NCI-H128 (cell line): ENCODE data around the gene CD300LB.
"Not testable (repeated sequence)": the region's sequence is repeated elsewhere in the genome, so short reads cannot be mapped to it uniquely, and the experiment has no call there.

ENCODE experiments used
- DNase-seq: peaks from one replicate; lab custom pipeline; 2025; ENCODE audit not compliant: unreplicated experiment; lab: John Stamatoyannopoulos, UW

The CD300LB gene

DNA sequence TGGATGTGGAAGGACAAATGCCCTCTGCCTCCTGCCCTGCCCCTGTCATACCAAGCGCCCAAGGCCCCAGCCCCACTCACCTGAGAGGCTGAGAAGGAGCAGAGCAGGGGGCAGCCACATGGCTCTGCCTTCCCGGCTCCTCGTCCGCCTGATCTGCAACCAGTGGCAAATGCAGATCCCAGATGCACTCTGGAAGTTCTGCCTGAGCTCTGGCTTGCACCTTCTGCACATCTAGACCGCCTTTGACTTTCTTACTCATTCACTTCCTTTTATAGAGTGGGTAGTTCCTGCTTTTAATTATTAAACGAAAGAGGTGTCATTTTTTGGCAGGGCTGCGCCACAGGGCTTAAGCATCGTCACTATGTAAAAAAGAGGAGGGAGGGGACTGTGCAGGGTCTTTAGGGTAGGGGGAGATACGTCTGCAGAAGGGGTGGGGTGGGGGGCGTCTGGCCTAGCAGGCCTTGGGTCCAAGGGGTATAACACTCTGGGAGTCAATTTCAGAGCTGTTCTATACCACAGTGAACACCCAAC, at the start of gene CD300LB:
Gene CD300LB (minus strand): TSS at position 245 of the 531 bp plus-strand sequence. CDS start 125 bp downstream, at position 120.
- DNase-seq, result no peak

DNA sequence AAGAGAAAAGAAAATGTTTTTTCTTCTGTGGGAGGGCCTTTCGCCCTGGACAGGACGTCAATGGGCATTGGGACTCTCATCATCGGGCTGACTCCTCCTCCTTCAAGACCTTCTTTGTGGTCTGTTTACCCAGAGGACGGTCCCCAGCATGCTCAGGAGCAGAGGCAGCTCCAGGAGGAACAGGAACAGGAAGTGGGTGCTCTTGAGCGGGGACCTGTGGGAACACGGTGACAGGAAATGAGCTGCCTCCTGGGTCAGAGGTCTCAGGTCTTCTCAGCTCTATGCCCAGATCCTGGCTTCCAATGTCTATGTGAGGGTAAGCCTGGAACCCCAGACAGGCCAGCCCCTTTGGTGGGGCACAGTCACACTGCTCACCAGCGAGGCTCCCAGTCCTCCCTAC, 48.6 kb upstream of the CD300LB start:
- DNase-seq, result no peak

DNA sequence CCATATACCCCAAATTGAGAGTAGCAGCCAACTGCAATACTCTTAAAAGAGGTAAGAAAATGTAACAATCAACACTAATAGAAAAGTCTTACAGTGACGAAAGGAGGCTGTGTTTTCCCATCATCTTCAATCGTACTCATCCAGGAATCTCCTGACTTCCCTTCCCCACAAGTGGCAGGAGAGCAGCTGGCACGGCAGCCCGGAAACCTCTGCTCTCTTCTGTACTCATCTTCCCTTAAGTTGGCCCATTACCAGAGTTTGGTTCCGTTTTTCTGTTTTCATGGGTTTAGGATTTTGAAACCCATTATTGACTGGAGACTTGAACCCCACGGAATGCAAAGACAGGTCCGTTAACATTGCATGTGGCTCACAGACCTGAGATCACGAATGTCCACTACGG, 47.7 kb upstream of the CD300LB start:
- no peak for DNase-seq

DNA sequence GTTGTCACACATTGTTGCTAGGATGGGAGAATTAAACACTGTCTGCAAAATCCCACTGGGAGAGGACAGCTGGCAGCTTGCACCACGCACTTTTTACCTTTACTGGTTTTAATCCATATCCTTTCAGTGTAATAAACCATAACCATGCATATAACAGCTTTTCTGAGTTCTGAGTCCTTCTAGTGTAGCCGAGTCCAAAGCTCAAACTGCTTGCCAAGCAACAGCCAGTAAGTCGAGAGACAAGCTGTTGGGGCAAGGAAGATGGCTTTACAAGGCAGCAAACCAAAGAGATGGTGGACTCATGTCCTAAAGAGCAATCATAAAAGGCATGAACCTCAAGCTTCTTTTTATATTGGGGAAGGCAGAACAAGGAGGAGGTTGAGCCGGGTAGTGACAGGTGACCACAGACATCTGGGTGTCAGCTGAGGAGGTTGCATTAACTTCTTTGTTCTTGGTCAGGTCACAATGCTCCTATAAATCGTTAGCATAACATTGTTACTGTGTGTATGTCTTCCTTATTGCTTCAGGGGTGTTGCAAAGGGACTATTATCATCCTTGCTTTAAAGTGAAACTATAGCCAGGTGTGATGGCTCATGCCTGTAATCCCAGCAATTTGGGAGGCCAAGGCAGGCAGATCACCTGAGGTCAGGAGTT, 43.3 kb upstream of the CD300LB start:
- DNase-seq, result no peak

DNA sequence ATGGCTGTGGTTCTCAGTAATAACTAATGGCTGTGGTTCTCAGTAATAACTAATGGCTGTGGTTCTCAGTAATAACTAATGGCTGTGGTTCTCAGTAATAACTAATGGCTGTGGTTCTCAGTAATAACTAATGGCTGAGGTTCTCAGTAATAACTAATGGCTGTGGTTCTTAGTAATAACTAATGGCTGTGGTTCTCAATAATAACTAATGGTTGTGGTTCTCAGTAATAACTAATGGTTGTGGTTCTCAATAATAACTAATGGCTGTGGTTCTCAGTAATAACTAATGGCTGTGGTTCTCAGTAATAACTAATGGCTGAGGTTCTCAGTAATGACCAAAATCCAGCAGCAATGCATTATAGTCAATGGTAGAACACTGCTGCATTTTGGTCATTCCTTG, 42.4 kb upstream of the CD300LB start:
- not testable (repeated sequence) for DNase-seq

DNA sequence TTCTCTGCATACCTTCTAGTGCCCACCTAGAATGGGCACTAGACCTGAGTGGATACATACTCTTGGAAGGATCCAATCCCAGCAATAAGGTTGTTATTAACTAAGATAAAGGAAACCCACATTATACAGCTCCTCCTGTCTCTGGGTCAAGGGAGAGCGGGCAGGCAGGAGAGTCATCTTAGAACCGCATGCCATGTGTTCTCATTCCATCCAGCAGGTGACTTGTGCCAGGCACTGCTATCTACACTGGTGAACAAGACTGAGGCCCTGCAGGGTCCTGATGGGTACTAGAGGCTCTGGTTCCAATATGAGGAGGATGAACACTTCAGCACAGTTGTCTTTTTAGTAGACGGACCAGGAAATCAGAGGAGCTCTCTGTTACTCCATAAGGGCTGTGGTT, 41.9 kb upstream of the CD300LB start:
- DNase-seq, result no peak

DNA sequence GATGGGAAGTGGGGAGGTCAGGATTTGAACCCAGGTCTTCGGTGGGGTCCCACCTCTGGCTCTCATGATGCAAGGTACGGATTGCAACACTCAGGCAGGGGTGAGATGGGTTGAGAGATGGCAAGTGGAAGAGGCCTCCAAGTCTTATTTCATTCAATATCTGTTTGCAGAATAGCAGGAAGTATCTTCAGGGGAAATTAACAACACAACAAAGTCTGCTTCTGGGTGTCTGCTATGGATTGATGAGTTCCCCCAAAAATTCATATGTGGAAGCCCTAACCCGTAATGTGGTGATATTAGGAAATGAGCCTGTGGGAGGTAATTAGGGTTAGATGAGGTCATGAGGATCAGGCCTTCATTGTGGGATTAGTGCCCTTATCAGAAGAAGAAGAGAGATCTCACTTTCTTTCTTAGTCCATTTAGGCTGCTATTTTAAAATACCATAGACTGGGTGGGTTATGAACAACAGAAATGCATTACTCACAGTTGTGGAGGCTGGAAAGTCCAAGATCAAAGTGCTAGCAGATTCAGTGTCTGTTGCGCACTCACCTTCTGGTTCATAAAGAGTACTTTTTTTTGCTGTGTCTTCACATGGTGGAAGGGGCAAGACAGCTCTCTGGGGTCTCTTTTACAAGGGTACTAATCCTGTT, 40.5 kb upstream of the CD300LB start:
- no peak for DNase-seq

DNA sequence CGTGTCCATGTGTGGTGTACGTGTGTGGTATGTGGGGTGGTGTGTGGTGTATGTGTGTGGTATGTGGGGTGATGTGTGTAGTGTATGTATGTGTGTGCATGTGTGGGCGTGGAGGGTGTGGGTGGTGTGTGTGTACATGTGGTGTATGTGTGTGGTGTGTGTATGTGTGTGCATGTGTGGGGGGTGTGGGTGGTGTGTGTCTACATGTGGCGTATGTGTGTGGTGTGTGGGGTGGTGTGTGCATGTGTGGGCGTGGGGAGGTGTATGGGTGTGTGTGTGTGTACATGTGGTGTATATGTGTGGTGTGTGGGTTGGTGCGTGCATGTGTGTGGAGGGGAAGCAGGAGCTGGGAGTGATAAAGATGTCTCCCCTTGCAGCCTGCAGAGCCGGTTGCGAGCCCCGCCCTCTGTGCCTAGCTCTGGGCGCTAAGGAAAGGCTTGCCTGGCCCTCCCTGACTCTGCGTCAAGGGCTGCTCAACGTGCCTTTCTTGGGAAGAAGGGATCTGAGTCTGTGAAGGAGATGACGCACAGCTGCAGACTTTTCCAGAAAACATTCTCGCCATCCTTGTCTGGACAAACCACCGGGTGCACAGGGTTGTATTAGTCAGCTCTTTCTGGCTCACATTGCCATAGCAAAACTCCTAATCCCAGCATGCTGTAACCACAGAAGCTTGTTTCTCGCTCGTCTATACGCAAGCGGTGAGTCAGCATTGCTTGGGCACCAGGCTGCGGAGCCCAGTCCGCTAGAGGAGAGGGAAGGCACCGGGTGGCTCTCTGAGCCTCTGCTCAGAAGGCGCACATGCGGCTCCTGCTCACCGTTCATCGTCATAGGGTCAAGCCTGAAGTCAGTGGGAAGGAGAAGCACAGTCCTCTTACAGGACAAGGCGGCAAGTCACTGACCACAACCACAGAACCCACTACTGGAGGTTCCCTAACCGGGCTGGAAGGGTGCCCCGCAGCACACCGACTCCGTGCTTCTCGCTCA, 38.0 kb upstream of the CD300LB start:
- no peak for DNase-seq

DNA sequence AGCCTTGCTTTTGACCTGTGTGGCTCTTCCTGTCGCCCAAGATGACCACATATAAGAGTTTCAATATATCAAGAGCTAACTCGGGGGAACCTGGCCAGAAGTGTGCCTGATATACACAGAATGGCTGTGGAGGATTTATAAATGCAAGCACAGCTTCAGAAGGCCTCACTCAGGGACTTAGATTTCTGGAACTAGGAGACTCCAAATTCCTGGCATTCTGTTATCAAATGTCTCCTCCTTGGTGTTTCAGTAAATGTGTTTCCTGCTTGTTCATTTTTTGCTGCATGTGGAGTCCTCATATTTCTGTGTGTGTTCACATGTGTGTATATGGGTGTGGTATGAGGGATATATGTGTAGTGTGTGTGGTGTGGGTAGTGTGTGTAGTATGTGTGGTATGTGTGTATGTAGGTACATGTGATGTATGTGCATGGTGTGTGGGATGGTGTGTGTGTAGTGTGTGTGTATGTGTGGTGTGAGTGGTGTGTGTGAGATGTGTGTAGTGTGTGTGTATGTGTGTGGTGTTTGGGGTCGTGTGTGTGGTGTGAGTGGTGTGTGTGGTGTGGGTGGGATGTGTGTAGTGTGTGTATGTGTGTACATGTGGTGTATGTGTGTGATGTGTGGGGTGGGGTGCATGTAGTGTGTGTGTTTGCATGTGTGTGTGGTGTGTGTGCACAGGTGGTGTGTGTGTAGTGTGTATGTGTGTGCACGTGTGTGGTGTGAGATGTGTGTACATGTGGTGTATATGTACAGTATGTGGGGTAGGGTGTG, 37.0 kb upstream of the CD300LB start:
- DNase-seq, result no peak

DNA sequence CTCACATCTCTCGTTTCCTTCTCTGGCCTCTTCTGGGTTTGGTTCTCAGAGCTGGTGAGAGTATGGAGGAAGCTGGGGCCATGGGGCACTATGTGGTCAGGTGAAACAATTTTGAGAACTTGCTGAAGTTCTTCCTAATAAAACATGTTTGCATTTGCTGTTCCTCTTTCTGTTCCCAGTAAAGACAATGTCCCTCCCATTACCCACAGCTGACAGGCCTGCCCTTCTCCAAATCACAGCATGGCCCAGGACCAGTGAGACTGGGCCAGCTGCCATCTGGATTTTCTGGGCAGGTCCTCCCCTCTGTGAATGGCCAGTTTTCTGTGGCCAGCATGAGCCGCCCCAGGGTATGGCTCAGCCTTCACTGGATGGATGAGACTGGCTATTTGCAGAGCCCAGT, 36.1 kb upstream of the CD300LB start, which contains the start of gene CD300H:
Gene CD300H (minus strand): TSS at position 113 of the 400 bp plus-strand sequence.
- no peak for DNase-seq

DNA sequence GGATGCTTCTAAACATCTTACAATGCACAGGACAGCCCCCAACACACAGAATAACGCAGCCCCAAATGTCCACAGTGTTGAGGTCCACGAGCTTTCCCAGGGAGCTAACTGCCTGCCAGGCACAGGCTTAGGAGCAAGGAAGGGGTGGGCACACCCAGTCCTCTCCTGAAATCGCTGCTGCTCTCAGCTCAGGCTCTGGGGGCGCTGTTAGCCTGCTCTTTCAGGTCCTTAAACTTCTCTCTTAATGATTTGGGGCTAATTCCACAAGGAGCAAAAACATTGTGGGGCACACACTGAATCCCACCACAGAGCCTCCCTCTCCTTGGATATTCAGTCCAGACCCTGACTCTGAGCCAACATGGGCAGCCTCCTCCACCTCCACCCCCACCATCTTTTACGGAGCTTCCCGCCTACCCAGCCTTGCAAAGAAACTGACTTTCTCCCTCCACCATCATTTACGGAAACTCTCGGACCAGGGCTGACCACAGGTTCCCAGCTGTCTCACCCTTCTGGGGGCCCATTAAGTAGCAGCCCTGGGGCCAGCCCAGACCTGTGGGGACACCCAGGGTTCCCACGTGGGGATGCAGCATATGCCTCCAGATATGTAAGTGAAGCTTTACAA, 35.0 kb upstream of the CD300LB start:
- DNase-seq, result no peak

DNA sequence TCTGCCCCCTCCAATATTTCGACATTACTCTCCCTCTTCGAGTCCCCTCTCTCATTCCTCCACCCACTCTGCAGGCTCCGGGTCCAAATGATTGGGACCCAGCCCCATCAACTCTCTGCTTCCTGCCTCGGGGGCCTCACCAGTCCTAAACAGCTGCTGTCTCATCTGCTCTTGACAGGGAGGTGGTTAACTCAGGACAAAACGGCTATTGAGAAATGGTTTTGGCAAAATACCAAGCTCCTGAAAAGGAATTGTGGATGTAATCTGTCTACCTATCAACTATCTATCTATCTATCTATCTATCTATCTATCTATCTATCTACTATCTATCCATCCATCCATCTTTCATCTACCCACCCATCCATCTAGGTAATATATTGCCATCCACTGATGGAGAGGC, 33.9 kb upstream of the CD300LB start:
- no peak for DNase-seq

DNA sequence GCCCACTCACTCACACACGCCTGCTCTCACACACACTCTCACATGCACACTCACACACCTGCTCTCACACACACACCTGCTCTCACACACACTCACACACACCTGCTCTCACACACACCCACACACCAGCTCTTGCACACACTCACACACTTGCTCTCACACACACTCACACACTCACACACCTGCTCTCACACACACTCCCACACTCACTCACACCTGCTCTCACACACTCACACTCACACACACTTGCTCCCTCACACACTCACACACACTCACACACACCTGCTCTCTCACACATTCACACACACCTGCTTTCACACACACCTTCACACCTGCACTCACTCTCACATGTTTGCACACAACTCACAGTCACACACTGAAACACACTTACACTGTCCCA, 32.1 kb upstream of the CD300LB start:
- no peak for DNase-seq

DNA sequence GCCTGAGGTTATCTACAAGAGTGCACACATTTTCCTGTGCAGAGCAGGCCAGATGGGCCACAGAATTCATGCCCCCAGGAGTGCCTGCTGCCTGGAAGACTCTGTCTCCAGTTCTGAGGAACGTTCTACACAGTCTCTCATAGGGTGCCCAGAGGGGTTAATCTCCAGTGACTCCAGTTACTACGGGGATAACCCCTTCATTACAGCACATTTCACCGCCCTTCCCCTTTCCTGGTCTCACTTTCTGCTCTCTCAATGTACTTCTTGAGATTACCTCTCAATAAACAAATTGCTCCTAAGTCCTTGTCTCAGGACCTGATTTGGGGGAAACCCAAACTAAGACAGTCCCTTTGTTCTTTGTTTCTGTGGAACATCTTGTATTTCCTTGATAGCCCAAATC, 30.3 kb upstream of the CD300LB start:
- DNase-seq, result no peak

DNA sequence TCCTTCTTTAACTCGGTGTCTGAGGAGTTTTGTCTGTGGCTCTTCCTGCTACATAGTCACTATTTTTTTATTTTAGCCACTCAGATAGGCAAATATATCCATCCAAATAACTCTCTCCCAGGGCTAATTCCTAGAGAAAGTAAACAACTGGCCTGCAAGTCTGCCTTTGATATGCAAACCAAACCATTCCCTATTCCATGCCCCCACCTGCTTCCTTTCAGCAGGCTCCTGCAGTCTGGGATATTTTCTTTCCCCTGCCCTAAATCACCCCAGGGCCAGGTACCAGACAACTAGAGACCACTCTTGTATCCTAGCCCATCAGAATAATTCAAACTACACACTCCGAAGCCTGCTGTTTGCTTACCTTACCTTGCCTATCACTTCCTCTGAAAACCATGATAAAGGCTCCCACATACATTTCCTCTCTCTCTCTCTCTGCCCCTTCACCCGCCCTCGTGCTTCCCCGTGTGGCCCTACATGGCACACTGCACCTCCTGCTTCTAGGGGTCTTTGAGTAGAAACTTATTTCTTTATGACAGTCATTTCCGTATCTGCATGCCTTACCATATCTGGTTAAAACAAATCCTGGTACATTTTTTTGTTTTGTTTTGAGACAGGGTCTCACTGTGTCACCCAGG, 27.7 kb upstream of the CD300LB start:
- no peak for DNase-seq

DNA sequence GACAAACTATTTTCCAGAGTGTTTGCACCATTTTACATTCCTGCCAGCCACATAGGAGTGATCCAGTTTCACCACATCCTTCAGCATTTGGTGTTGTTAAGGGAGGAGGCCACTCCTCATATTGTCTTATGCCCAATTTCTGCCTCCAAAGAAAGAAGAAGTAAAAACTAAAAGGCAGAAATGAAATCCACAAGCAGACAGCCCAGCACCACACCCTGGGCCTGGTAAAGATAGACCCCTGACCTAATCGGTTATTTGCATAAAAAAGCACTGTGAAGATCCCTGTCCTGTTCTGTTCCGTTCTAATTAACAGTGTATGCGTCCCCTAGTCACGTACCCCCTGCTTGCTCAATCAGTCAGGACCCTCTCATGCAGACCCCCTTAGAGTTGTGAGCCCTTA, 27.1 kb upstream of the CD300LB start:
- DNase-seq, result not testable (repeated sequence)

DNA sequence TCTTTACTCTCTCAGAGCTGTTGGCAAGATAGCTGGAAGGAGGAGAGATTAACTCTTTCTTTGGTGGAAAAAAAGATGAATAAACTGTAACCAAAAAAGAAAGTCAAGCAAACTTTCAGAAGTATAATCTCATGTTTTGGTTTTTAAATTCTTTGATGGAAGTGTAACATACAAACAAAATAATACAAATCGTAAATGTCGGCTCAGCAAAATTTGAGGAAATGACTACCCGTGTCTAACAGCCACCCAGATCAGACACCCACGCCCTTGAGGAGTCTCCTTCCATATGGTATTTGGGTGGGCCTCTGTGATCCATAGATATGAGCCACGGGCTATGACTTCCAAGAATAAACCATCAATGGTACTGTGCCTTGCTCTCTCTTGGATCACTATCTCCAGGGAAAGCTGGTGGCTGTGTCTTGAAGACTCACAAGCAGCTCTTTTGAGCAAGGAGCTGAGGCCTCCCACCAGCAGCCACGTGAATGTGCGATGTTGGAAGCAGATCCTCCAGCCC, 24.2 kb upstream of the CD300LB start:
- DNase-seq, result no peak

DNA sequence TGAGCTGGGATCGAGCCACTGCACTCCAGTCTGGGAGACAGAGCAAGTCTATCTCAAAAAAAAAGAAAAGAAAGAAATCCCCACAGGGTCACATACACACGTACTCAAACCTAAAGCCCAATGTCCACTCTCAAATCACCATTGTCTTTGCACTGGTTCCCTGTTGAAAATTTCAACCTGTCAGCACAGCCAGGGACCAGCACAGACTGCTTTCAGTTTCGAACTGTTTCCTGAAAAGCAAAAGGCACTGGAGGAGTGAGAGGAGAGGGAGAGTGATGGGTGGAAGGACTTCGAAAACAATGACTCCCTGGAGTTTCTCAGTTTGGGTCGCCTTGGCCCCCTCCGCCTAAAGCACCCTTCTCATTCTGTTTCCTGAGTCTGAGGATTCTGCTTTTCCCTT, 23.6 kb upstream of the CD300LB start:
- DNase-seq, result no peak

DNA sequence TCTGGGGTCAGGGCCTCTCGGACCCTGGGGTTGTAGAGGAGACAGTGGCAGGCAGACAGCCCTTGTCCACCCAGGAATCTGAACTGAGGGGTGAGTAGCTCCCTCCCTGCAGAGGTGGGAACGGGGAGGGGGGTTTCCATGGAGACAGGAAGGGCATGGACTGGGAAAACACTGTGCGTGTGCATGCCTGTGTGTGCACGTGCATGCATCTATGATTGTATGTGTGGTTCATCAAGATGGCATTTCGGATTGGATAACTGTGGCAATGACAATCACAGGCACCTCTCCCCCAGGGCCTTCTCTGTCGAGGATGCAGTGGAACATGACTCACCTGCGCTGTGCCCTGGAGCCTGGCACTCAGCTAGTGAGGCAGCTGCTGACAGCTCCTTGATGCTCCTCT, 20.8 kb upstream of the CD300LB start:
- no peak for DNase-seq

DNA sequence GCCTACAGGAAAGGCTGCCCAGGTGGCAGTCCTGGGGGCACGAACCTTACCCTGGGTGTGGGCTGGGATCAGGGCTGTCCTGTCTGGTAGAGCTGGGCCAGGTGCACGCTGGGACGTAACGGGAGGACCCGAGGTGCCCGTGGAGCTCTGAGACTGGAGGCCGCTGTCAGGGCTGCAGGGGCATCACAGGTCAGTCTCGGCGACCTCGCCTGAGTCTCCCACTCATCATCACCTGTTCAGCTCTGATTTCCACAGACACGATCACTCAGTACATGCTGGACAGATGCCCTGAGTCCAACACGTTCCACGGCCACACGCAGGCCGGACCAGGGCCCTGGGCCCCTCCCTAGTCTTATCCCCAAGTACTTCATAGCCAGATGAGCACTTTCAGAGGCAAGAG, 19.3 kb upstream of the CD300LB start:
- no peak for DNase-seq
